ENCODE results near the gene SCN11A.

The SCN11A gene

DNA sequence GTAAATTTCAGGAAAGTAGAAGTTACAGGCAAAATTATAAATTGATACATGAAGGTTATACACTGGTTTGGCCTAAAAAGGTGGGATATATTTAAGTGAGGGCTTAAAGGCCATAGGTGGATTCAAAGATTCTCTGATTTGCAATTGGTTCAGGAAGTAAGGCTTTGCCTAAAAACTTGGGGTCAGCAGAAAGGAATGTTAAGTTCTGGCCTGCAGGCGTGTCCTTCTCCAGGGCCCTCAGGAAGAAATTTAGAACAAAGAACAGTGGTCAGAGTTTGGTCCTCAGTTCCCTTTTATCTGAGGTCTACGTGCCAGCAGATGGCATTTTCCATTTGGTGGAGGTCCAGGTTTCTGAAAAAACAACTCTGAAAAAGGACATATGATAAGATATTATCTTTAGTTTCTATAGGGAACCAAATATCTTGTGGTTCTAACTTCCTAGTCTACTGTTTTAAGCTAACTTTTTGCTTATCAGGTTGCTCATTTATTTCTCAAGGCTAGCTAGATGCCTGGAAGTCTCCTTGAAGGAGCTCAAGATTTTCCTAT lies 40.5 kb downstream of the SCN11A start:
- peaks cover 5% of the 10 kb centered on the region for H3K4me1 ChIP-seq (ENCODE audit: insufficient read depth, low read length)
- H3K9me3 ChIP-seq (ENCODE audit: control insufficient read depth, insufficient read depth, low read length) = no peaks in the 10 kb centered on the region; the same call in 1 of the 2 replicates
- H3K36me3 ChIP-seq (ENCODE audit: insufficient read depth, low read length) = no peaks in the 10 kb centered on the region; the same call in 1 of the 2 replicates

DNA sequence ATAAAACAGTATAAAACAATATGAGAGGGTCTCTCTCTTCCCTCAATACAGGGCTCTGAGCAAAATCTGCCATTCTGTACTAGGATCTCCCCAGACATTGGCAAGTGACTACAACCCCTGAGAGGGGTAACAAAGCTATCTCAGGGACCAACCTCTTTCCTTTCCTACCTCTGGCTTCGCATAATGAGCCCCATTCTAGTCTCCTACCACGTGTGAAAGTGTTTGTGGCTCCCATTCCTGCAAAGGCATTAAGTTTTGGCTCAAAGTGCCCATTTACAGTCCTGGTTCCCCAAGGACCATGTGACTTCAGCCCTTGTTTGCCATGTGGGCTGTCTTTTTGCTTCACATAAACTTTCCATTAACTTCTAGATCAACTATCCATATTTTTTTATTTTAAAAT lies 46.4 kb downstream of the SCN11A start:
- H3K36me3 ChIP-seq (ENCODE audit: insufficient read depth, low read length) = no peaks in the 10 kb centered on the region
- no peaks in the 10 kb centered on the region for H3K4me1 ChIP-seq (ENCODE audit: insufficient read depth, low read length)
- no peaks in the 10 kb centered on the region; the same call in 1 of the 2 replicates for H3K9me3 ChIP-seq (ENCODE audit: control insufficient read depth, insufficient read depth, low read length)
- H3K9ac ChIP-seq (ENCODE audit: low read depth, low read length) = no peak overlapping the region

More for the DNA sequence above, 40.5 kb downstream of the SCN11A start:
- H3K9ac ChIP-seq (ENCODE audit: low read depth, low read length) = no peak overlapping the region
